Measurements from ENCODE around the gene CAND1.

GRCh38 chr12:67288561-67288960 is 19.4 kb downstream of the CAND1 start:
- no peak for TF ChIP-seq CTCF (conservative IDR thresholded peaks at IDR 0.05; ENCODE audit: low read length)
- TF ChIP-seq EZH2phosphoT487 (IDR thresholded peaks at IDR 0.05; ENCODE audit: borderline replicate concordance): no peak
